ENCODE measurements around the gene PRR36.
"Not testable (repeated sequence)": the region's sequence is repeated elsewhere in the genome, so short reads cannot be mapped to it uniquely, and the experiment has no call there.

Gene PRR36

DNA sequence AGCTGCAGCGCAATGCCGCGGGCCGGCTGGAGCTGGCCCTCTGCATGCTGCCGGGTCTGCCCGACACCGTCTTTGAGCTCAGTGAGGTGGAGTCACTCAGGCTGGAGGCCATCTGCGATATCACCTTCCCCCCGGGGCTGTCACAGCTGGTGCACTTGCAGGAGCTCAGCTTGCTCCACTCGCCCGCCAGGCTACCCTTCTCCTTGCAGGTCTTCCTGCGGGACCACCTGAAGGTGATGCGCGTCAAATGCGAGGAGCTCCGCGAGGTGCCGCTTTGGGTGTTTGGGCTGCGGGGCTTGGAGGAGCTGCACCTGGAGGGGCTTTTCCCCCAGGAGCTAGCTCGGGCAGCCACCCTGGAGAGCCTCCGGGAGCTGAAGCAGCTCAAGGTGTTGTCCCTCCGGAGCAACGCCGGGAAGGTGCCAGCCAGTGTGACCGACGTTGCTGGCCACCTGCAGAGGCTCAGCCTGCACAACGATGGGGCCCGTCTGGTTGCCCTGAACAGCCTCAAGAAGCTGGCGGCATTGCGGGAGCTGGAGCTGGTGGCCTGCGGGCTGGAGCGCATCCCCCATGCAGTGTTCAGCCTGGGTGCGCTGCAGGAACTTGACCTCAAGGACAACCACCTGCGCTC, 25.7 kb upstream of the PRR36 start:
- no peak for DNase-seq (ENCODE audit: low read depth in 2 of 2)

DNA sequence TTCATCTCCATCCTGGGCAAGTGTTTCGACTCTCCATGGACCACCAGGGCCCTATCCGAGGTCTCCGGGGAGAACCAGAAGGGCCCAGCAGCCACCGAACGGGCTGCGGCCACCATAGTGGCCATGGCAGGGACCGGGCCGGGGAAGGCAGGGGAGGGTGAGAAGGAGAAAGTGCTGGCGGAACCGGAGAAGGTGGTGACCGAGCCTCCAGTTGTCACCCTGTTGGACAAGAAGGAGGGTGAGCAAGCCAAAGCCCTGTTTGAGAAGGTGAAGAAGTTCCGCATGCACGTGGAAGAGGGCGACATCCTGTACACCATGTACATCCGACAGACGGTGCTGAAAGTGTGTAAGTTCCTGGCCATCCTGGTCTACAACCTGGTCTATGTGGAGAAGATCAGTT, 24.8 kb upstream of the PRR36 start:
- DNase-seq (ENCODE audit: low read depth in 2 of 2) = no peak

DNA sequence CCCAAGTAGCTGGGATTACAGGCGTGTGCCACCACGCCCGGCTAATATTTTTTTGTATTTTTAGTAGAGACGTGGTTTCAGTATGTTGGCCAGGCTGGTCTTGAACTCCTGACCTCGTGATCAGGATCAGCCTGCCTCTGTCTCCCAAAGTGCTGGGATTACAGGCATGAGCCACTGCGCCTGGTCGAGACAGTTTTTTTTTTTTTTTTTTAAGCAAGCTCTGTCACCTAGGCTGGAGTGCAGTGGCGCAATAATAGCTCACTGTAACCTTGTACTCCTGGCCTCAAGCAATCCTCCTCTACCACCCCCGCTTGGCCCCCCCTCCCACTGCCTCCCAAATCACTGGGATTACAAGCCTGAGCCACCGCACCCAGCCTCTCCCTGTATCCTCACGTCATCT, 23.1 kb upstream of the PRR36 start:
- no peak for DNase-seq (ENCODE audit: low read depth in 2 of 2)

DNA sequence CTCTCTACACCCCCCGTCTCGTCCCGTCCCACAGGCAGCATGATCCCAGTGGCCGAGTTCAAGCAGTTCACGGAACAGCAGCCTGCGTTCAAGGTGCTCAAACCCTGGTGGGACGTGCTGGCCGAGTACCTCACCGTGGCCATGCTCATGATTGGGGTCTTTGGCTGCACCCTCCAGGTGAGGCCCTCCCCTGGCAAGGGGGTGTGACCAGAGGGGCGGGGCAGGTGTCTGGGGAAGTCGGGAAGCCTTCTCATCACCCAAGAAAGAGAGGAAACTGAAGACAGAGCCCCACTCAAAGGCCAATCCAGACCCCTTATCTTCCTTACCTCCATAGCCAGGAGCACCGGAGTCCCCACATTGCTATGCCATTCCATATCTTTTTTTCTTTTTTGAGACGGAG, 21.4 kb upstream of the PRR36 start:
- no peak for DNase-seq (ENCODE audit: low read depth in 2 of 2)

GRCh38 chr19:7894612-7895309, 20.6 kb upstream of the PRR36 start:
- no peak for DNase-seq (ENCODE audit: low read depth in 2 of 2)

DNA sequence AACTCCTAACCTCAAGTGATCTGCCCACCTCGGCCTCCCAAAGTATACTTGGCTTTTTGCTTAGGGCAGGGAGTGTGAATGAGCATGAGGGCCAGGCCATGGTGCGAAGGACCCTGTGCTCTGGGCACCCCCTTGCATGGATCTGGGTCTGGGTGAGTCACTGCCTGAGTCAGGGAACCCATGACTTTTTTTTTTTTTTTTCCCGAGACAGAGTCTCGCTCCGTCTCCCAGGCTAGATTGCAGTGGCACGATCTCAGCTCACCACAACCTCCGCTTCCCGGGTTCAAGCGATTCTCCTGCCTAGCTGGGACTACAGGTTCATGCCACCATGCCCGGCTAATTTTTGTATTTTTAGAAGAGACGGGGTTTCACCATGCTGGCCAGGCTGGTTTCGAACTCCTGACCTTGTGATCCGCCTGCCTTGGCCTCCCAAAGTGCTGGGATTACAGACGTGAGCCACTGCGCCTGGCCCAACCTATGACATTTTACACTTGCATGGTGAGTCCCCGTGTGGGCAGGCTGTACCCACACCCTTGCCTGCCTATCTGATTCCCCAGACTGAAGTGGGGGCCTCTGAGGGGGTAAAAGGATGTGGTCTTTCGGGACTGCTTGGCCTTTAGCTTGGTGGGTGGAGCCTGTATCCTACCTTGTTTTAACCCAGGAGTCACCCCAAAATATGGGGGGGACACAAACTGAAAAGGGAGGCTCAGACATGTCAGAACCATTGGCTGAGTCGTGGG, 19.3 kb upstream of the PRR36 start:
- not testable (repeated sequence) for DNase-seq (ENCODE audit: low read depth in 2 of 2)

DNA sequence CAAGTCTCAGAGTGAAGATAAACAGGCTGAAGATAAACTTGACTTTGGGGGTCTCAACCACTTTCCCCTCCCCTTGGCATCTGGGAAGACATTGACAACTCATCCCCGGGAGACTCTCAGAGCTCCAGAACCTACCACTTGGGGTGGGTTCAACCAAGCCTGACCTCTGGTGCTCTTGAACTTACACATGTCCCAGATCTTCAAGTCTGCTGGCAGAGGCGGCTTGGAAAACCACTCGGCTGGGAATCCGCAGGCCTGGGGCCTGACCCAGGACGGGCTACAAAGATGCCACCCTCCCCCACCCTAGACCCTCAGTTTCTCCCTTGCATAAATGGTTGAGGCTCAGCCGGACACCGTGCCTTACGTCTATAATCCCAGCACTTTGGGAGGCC, 14.6 kb upstream of the PRR36 start:
- no peak for DNase-seq (ENCODE audit: low read depth in 2 of 2)

DNA sequence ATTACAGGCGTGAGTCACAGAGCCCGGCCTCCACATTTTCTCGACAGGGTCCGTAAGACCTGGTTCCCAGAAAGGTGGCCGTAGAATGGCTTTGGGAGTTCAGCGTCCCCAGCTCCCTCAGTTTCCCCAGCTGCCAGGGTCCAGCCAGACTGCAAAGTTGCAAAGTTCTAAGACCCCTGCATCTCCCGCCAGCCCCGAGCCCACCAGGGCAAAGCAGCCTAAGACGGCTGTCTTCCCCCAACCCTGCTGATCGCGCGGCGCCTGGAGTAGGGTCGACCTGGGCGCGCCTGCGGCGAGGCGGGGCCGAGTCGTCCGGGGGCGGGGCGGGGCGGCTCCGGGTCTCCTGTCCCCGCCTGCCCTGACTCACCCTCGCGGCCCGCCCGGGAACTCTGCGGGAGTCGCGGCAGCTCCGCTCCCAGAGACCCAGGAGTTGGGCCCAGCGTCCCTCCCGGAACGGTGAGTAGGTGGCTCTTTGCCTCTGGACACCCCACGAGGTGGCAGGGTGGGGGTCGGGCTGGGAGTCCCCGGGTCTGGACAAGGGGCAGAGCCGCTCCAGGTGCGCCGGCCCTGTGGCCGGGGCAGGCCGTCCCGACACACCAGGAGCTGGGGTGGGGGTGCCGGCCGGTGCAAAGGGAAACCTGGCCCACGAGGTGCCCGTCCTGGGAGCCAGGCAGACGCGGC, 14.1 kb upstream of the PRR36 start, which contains the start of gene LRRC8E:
TSS of gene LRRC8E (plus strand) at position 366 of the 681 bp plus-strand sequence. CDS start 7,094 bp downstream, outside the sequence.
- DNase-seq (ENCODE audit: low read depth in 2 of 2) = peak in 1 of 2 experiments; percentile 49

DNA sequence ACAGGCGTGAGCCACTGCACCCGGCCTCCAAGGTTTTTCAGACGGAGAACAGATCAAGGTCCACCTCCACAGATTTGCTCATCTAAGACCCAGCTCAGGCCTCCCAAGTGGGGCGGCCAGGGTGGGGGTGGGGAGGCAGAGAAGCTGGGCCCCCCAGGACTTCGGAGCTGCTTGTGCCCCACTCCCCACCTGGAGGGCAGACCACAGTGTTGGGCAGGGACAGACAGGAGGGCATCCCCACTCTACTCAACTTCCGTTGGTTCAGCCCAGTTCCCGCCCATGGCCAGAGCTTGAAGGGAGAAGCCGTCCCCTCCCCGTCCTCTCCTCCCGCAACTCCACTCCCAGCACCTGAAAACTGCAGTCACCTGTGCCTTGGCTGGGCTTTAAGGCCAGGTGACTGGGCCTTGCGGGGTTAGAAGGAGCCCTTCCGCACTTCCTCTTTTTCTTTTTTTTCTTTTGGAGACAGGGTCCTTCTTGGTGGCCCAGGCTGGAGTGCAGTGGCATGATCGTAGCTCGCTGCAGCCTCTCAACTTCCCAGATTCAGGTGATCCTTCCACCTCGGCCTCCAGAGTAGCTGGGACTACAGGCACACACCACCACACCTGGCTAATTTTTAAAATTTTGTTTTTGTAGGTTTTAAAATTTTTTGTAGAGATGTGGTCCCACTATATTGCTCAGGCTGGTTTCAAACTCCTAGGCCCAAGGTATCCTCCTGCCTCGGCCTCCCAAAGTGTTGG, 13.4 kb upstream of the PRR36 start:
- no peak for DNase-seq (ENCODE audit: low read depth in 2 of 2)

DNA sequence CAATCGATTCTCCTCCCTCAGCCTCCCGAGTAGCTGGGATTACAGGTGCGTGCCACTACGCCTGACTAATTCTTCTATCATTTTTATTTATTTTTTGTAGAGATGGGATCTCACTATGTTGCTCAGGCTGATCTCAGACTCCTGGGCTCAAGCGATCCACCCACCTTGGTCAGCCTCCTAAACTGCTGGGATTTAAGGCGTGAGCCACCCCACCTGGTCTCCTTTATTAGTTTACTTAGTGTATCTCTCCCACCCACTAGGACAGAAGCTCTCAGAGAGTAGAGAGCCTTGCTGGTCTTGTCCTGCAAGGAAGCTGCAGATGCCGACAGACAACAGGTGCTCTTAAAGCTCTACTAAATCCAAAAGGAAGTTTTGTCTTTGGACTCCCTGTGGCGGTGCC, 11.6 kb upstream of the PRR36 start:
- DNase-seq (ENCODE audit: low read depth in 2 of 2) = no peak

DNA sequence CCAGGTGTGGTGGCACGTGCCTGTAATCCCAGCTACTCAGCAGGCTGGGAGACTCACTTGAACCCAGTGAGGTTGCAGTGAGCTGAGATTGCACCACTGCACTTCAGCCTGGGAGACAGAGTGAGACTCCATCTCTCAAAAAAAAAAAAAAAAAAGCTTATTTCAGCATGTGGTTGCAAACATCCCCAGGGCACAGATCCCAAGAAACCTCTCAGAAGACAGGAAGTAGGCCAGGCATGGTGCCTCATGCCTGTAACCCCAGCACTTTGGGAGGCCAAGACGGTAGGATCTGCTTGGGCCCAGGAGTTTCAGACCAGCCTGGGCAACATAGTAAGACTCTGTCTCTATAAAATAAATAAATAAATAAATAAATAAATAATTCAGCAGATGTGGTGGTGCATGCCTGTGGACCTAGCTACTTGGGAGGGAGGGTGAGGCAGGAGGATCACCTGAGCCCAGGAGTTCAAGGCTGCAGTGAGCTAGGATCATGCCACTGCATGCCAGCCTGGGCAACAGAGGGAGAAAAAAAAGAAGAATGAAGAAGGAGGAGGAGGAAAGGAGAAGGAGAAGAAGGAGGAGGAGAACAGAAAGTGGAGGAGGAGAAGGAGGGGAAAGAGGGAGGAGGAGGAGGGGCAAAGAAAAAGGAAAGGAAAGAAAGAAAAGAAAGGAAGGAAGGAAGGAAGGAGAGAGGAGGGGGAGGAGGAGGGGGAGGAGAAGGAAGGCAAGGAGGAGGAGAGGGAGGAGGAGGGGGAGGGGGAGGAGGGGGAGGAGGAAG, 9.8 kb upstream of the PRR36 start:
- DNase-seq (ENCODE audit: low read depth in 2 of 2) = no peak

DNA sequence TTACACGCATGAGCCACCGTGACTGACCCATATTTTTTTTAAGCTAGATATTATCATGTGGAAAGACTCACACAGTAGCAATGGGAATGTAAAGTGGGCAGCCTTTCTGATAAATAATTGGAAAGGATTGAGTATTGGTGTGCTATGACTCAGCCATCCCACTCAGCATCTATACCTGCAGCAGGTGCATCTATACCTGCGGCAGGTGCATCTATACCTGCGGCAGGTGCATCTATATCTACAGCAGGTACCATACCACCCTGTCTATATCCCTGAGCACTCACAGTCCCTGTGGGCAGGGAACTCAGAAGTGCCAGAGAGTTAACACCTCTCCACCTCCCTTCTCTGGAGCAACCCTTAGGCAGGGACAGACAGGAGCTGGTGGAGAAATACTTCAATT, 8.9 kb upstream of the PRR36 start:
- no peak for DNase-seq (ENCODE audit: low read depth in 2 of 2)

DNA sequence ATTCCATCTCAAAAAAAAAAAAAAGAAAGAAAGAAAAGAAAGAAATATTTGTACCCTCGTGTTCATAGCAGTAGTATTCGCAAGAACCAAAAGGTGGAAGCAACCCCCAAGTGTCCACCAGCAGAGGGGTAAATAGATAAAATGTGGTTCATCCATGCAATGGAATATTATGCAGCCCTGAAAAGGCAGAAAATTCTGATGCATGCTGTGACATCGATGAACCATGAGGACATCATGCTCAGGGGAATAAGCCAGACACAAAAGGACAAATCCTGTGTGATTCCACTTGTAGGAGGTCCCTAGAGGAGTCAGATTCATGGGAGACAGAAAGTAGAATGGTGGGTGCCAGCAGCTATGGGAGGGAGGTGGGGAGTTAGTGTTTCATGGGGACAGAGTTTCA, 7.7 kb upstream of the PRR36 start:
- DNase-seq (ENCODE audit: low read depth in 2 of 2) = no peak

- no peak for DNase-seq (ENCODE audit: low read depth in 2 of 2)
Measured at GRCh38 chr19:7879836-7880235, 5.6 kb upstream of the PRR36 start.

GRCh38 chr19:7879111-7879807, 5.1 kb upstream of the PRR36 start:
- no peak for DNase-seq (ENCODE audit: low read depth in 2 of 2)

DNA sequence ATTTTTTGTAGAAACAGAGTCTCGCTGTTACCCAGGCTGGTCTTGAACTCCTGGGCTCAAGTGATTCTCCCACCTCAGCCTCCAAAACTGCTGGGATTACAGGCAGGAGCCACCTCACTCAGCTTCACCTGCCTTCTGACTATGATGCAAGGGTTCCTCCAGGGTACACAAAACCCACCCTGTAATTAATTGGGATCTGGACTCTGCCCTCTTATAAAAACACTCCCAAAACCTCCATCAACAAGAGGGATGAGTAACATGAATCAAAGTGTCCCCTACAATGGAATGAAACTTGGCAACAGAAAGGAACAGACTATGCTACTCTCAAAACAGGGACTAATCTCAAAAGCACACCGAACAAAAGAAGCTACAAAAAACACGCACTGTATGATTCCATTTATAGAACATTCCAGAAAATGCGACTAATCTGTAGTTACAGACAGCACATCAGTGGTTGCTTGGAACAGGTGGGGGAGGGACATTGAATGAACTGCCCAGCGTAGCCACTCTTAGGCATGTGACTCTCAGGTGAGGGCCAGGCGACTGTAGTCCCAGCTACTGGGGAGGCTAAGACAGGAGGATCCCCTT, 3.2 kb upstream of the PRR36 start:
- DNase-seq (ENCODE audit: low read depth in 2 of 2) = no peak

DNA sequence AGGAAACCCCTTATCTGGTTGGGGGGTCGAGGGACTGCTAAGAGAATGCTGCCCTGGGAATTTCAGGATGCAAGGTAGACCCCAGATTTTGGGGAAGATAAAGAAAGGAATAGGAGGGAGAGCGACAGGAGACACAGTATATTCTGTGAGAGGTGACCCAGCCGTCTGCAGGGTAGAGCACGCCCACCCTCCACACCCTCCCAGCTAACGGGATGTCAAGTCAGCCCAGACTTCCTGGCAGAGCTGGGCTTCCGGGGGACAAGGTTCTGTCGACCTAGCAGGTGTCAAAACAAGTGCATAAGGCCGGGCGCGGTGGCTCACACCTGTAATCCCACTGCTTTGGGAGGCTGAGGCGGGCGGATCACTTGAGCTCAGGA, 695 bp upstream of the PRR36 start:
- DNase-seq (ENCODE audit: low read depth in 2 of 2) = no peak

GRCh38 chr19:7873304-7874075, 700 bp downstream of the PRR36 start:
- DNase-seq (ENCODE audit: low read depth in 2 of 2) = no peak
